ENCODE data around the gene RPS18.

The RPS18 gene

GRCh38 chr6:33313105-33313708 lies 41.3 kb downstream of the RPS18 start:
- no peak for FAIRE-seq
- TF ChIP-seq POLR2AphosphoS5 (IDR thresholded peaks at IDR 0.05; ENCODE audit: low read depth, low read length) (no peak), TAF1 (IDR thresholded peaks at IDR 0.05; ENCODE audit: borderline replicate concordance, low read depth, low read length) (no peak), POLR2A (IDR thresholded peaks at IDR 0.05; ENCODE audit: low read depth, low read length) (no peak)
- peak; percentile 38 for DNase-seq (ENCODE audit: insufficient read length)

GRCh38 chr6:33313709-33314514 lies 42.0 kb downstream of the RPS18 start, which contains the start of gene TAPBP:
TAPBP (minus strand) TSS chr6:33314078; CDS start chr6:33314041, 37 bp downstream.
- DNase-seq (ENCODE audit: insufficient read length): peak; percentile 77
- peak; percentile 90 for FAIRE-seq
- peak; percentile 87 for TF ChIP-seq POLR2AphosphoS5 (IDR thresholded peaks at IDR 0.05; ENCODE audit: low read depth, low read length)
- TF ChIP-seq TAF1 (IDR thresholded peaks at IDR 0.05; ENCODE audit: borderline replicate concordance, low read depth, low read length): peak; percentile 86
- peak; percentile 84 for TF ChIP-seq POLR2A (IDR thresholded peaks at IDR 0.05; ENCODE audit: low read depth, low read length)

GRCh38 chr6:33314515-33314942 lies 42.7 kb downstream of the RPS18 start:
- peak; percentile 74 for FAIRE-seq

GRCh38 chr6:33314943-33315792 lies 43.3 kb downstream of the RPS18 start:
- FAIRE-seq (no peak), DNase-seq (ENCODE audit: insufficient read length) (no peak)
- TF ChIP-seq TAF1 (IDR thresholded peaks at IDR 0.05; ENCODE audit: borderline replicate concordance, low read depth, low read length) (no peak), POLR2AphosphoS5 (IDR thresholded peaks at IDR 0.05; ENCODE audit: low read depth, low read length) (no peak), POLR2A (IDR thresholded peaks at IDR 0.05; ENCODE audit: low read depth, low read length) (no peak)

More at GRCh38 chr6:33314515-33314942, 42.7 kb downstream of the RPS18 start:
- DNase-seq (ENCODE audit: insufficient read length): peak; percentile 45
- TF ChIP-seq TAF1 (IDR thresholded peaks at IDR 0.05; ENCODE audit: borderline replicate concordance, low read depth, low read length): no peak
- TF ChIP-seq POLR2AphosphoS5 (IDR thresholded peaks at IDR 0.05; ENCODE audit: low read depth, low read length): no peak
- TF ChIP-seq POLR2A (IDR thresholded peaks at IDR 0.05; ENCODE audit: low read depth, low read length): no peak

GRCh38 chr6:33315793-33316602 lies 44.1 kb downstream of the RPS18 start:
- FAIRE-seq: no peak
- DNase-seq (ENCODE audit: insufficient read length): no peak
- TF ChIP-seq POLR2A (IDR thresholded peaks at IDR 0.05; ENCODE audit: low read depth, low read length) (no peak), TAF1 (IDR thresholded peaks at IDR 0.05; ENCODE audit: borderline replicate concordance, low read depth, low read length) (no peak), POLR2AphosphoS5 (IDR thresholded peaks at IDR 0.05; ENCODE audit: low read depth, low read length) (no peak)

- FAIRE-seq: no peak
- TF ChIP-seq POLR2A (IDR thresholded peaks at IDR 0.05; ENCODE audit: low read depth, low read length) (no peak), TAF1 (IDR thresholded peaks at IDR 0.05; ENCODE audit: borderline replicate concordance, low read depth, low read length) (no peak), POLR2AphosphoS5 (IDR thresholded peaks at IDR 0.05; ENCODE audit: low read depth, low read length) (no peak)
- DNase-seq (ENCODE audit: insufficient read length): no peak
Measured at GRCh38 chr6:33316603-33317418, 44.9 kb downstream of the RPS18 start.

GRCh38 chr6:33317419-33317668 lies 45.5 kb downstream of the RPS18 start:
- FAIRE-seq (no peak), DNase-seq (ENCODE audit: insufficient read length) (peak; percentile 56)
- TF ChIP-seq POLR2AphosphoS5 (IDR thresholded peaks at IDR 0.05; ENCODE audit: low read depth, low read length) (no peak), POLR2A (IDR thresholded peaks at IDR 0.05; ENCODE audit: low read depth, low read length) (no peak), TAF1 (IDR thresholded peaks at IDR 0.05; ENCODE audit: borderline replicate concordance, low read depth, low read length) (no peak)

GRCh38 chr6:33317669-33318425 lies 46.0 kb downstream of the RPS18 start, which contains the start of gene ZBTB22:
ZBTB22 (minus strand) TSS chr6:33317744; CDS start chr6:33316916, 828 bp downstream.
- TF ChIP-seq POLR2A (IDR thresholded peaks at IDR 0.05; ENCODE audit: low read depth, low read length) (peak; percentile 39; the same call in 1 of the 2 replicates), TAF1 (IDR thresholded peaks at IDR 0.05; ENCODE audit: borderline replicate concordance, low read depth, low read length) (no peak), POLR2AphosphoS5 (IDR thresholded peaks at IDR 0.05; ENCODE audit: low read depth, low read length) (peak; percentile 51; the same call in 1 of the 2 replicates)
- FAIRE-seq: peak; percentile 94
- DNase-seq (ENCODE audit: insufficient read length): peak; percentile 79

GRCh38 chr6:33318426-33319073 lies 46.7 kb downstream of the RPS18 start:
- FAIRE-seq (no peak), DNase-seq (ENCODE audit: insufficient read length) (no peak)
- no peak for TF ChIP-seq TAF1 (IDR thresholded peaks at IDR 0.05; ENCODE audit: borderline replicate concordance, low read depth, low read length)
- no peak for TF ChIP-seq POLR2AphosphoS5 (IDR thresholded peaks at IDR 0.05; ENCODE audit: low read depth, low read length)
- TF ChIP-seq POLR2A (IDR thresholded peaks at IDR 0.05; ENCODE audit: low read depth, low read length): no peak

Measured in GM12892 (cell line).